Measurements from ENCODE around the gene OR10H4. TPM values are rescaled to one million over a fixed set of nuclear protein-coding genes. Genes with fewer than 3 reads are reported as not detected.
"Not testable (repeated sequence)": the region's sequence is repeated elsewhere in the genome, so short reads cannot be mapped to it uniquely, and the experiment has no call there.

Gene OR10H4
- total RNA-seq, 1 donor from 2014 or later, result not detected

DNA sequence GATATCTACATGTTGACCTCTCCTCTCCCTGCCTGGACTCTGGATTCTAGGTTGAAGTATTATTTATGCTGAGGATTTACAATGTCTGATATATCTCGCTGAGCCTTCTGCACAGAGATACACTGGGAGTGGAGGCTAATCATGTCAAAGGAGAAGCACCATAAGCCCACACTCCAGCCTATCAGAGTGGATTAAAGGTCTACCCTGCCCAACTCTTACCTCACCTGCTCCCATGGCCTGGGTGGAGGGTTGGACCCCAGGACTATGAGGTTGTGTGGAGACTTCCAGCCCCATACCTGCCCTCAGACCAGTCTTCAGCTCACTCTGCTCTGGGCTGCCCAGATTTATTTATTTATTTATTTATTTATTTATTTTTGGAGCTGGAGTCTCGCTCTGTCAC is 15.4 kb downstream of the OR10H4 start:
- peaks cover 11% of the 10 kb centered on the region for H3K9me3 ChIP-seq (ENCODE audit: low read depth)
- no peak overlapping the region for H2AFZ ChIP-seq (replicated peaks)
- TF ChIP-seq EZH2 (IDR thresholded peaks at IDR 0.05), result no peak
- TF ChIP-seq, protein P1, sequence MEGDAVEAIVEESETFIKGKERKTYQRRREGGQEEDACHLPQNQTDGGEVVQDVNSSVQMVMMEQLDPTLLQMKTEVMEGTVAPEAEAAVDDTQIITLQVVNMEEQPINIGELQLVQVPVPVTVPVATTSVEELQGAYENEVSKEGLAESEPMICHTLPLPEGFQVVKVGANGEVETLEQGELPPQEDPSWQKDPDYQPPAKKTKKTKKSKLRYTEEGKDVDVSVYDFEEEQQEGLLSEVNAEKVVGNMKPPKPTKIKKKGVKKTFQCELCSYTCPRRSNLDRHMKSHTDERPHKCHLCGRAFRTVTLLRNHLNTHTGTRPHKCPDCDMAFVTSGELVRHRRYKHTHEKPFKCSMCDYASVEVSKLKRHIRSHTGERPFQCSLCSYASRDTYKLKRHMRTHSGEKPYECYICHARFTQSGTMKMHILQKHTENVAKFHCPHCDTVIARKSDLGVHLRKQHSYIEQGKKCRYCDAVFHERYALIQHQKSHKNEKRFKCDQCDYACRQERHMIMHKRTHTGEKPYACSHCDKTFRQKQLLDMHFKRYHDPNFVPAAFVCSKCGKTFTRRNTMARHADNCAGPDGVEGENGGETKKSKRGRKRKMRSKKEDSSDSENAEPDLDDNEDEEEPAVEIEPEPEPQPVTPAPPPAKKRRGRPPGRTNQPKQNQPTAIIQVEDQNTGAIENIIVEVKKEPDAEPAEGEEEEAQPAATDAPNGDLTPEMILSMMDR (IDR thresholded peaks at IDR 0.05), result no peak

DNA sequence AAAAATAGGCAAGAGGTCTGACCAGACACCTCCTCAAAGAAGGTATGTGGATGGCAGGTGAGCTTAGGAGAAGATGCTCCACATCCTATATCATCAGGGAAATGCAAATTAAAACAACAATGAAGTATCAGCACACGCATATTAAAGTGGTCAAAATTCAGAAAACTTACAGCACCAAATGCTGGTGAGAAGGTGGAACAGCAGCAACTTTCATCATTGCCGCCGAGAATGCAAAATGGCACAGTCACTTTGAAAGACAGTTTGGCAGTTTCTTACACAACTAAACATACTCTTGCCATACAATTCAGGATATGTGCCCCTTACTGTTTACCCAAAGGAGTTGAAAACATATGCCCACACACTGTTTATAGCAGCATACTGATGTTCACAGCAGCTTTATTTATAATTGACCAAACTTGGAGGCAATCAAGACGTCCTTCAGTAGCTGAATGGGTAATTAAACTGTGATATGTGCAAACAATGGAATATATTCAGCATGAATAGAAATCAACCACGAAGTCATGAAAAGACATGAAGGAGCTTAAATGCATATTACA is 22.5 kb downstream of the OR10H4 start:
- H3K4me3 ChIP-seq, result no peak overlapping the region
- H3K4me3 Mint-ChIP-seq, result no peak overlapping the region
- no peaks in the 10 kb centered on the region for H3K36me3 Mint-ChIP-seq
- no peaks in the 10 kb centered on the region for H4K20me1 ChIP-seq (ENCODE audit: low read depth)
- H3K27ac ChIP-seq, result no peak overlapping the region
- no peaks in the 10 kb centered on the region for H3K27me3 ChIP-seq
- no peak for DNase-seq (ENCODE audit: low spot score)
- no peak overlapping the region for H3K4me2 ChIP-seq
- H3K36me3 ChIP-seq, result no peaks in the 10 kb centered on the region
- H3K9ac ChIP-seq, result no peak overlapping the region
- peaks cover 2% of the 10 kb centered on the region for H3K27me3 Mint-ChIP-seq (ENCODE audit: insufficient read depth, low read depth)
- no peaks in the 10 kb centered on the region for H3K9me3 Mint-ChIP-seq
- H3K4me1 ChIP-seq, result no peaks in the 10 kb centered on the region
- no peak overlapping the region for H3K27ac Mint-ChIP-seq
- no peaks in the 10 kb centered on the region for H3K79me2 ChIP-seq (ENCODE audit: low read depth)
- TF ChIP-seq EZH2 (IDR thresholded peaks at IDR 0.05), result no peak
- no peak for TF ChIP-seq EZH2phosphoT487 (IDR thresholded peaks at IDR 0.05)
- TF ChIP-seq, protein P1 (IDR thresholded peaks at IDR 0.05), result no peak
- peaks cover 4% of the 10 kb centered on the region for H3K9me3 ChIP-seq (ENCODE audit: low read depth)
- H3K4me1 Mint-ChIP-seq, result no peaks in the 10 kb centered on the region
- H2AFZ ChIP-seq (replicated peaks), result no peak overlapping the region
- H3F3A ChIP-seq (ENCODE audit: low read depth), result no peaks in the 10 kb centered on the region

More for the DNA sequence above, 15.4 kb downstream of the OR10H4 start:
- Mint-ChIP-seq H3K9me3 (peaks cover 9% of the 10 kb centered on the region), H3K27ac (no peak overlapping the region), H3K36me3 (no peaks in the 10 kb centered on the region), H3K4me3 (no peak overlapping the region), H3K27me3 (ENCODE audit: insufficient read depth, low read depth) (no peaks in the 10 kb centered on the region), H3K4me1 (no peaks in the 10 kb centered on the region)
- H3K27me3 ChIP-seq, result no peaks in the 10 kb centered on the region
- H3F3A ChIP-seq (ENCODE audit: low read depth), result no peaks in the 10 kb centered on the region
- no peak overlapping the region for H3K9ac ChIP-seq
- H3K36me3 ChIP-seq, result no peaks in the 10 kb centered on the region
- DNase-seq (ENCODE audit: low spot score), result no peak
- no peaks in the 10 kb centered on the region for H3K79me2 ChIP-seq (ENCODE audit: low read depth)
- H3K27ac ChIP-seq, result no peak overlapping the region
- H3K4me2 ChIP-seq, result no peak overlapping the region
- H3K4me3 ChIP-seq, result no peak overlapping the region
- no peaks in the 10 kb centered on the region for H3K4me1 ChIP-seq
- H4K20me1 ChIP-seq (ENCODE audit: low read depth), result no peaks in the 10 kb centered on the region

DNA sequence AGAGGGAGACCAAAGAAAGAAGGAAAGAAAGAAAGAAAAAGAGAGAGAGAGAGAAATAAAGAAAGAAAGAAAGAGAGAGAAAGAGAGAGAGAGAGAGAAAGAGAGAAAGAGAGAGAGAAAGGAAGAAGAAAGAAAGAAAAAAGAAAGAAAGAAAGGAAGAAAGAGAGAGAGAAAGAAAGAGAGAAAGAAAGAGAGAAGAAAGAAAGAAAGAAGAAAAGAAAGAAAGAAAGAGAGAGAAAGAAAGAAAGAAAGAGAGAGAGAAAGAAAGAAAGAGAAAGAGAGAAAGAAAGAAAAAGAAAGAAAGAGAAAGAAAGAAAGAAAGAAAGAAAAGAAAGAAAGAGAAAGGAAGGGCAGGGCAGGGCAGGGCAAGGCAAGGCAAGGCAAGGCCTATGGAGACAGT is 23.2 kb downstream of the OR10H4 start:
- H3K4me1 ChIP-seq; H3F3A ChIP-seq (ENCODE audit: low read depth); H3K36me3 Mint-ChIP-seq; H3K4me3 Mint-ChIP-seq; H3K27me3 Mint-ChIP-seq (ENCODE audit: insufficient read depth, low read depth); H3K79me2 ChIP-seq (ENCODE audit: low read depth); DNase-seq (ENCODE audit: low spot score); H3K4me3 ChIP-seq; H3K27ac Mint-ChIP-seq; H4K20me1 ChIP-seq (ENCODE audit: low read depth); H3K27ac ChIP-seq; H3K36me3 ChIP-seq; H3K4me2 ChIP-seq; H3K27me3 ChIP-seq; H3K4me1 Mint-ChIP-seq; H3K9ac ChIP-seq; H2AFZ ChIP-seq (replicated peaks); H3K9me3 ChIP-seq (ENCODE audit: low read depth); H3K9me3 Mint-ChIP-seq: not testable (repeated sequence)

DNA sequence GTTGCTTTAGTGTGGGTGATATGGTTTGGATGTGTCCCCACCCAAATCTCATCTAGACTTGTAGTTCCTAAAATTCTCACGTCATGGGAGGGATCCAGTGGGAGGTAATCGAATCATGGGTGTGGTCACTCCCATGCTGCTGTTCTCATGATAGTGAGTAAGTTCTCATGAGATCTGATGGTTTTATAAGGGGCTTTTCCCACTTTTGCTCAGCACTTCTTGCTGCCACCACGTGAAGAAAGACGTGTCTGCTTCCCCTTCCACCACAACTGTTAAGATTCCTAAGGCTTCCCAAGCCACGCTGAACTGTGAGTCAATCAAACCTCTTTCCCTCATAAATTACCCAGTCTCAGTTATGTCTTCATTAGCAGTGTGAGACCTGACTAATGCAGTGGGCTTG is 26.0 kb downstream of the OR10H4 start:
- H3K27ac ChIP-seq, result no peak overlapping the region
- H3K27me3 ChIP-seq, result no peaks in the 10 kb centered on the region
- H2AFZ ChIP-seq (replicated peaks), result no peak overlapping the region
- no peaks in the 10 kb centered on the region for H3K4me1 ChIP-seq
- H3K9ac ChIP-seq, result no peak overlapping the region
- no peaks in the 10 kb centered on the region for H3K36me3 ChIP-seq
- TF ChIP-seq, protein P1 (IDR thresholded peaks at IDR 0.05), result no peak
- no peak for TF ChIP-seq EZH2 (IDR thresholded peaks at IDR 0.05)
- TF ChIP-seq EZH2phosphoT487 (IDR thresholded peaks at IDR 0.05), result no peak
- Mint-ChIP-seq H3K9me3 (no peaks in the 10 kb centered on the region), H3K27me3 (ENCODE audit: insufficient read depth, low read depth) (peaks cover 4% of the 10 kb centered on the region), H3K4me1 (no peaks in the 10 kb centered on the region), H3K36me3 (no peaks in the 10 kb centered on the region), H3K27ac (no peak overlapping the region), H3K4me3 (no peak overlapping the region)
- H4K20me1 ChIP-seq (ENCODE audit: low read depth), result no peaks in the 10 kb centered on the region
- no peak overlapping the region for H3K4me3 ChIP-seq
- no peak for DNase-seq (ENCODE audit: low spot score)
- H3K4me2 ChIP-seq, result no peak overlapping the region
- no peaks in the 10 kb centered on the region for H3K9me3 ChIP-seq (ENCODE audit: low read depth)
- H3K79me2 ChIP-seq (ENCODE audit: low read depth), result no peaks in the 10 kb centered on the region
- H3F3A ChIP-seq (ENCODE audit: low read depth), result no peaks in the 10 kb centered on the region

Measured in neural progenitor cell (in vitro differentiated cells).